Right lobe of liver (tissue), 6 donors: ENCODE measurements around the gene LMOD2. TPM values are rescaled to one million over a fixed set of nuclear protein-coding genes. Genes with fewer than 3 reads are reported as not detected.

Experiments used
- ATAC-seq, 4 donors: fragments of 200-7000 bp; cut with Tn5 transposase; one replicate each; pipeline ENCODE4 v1.9.1; 2020; ENCODE audit warnings: mild to moderate bottlenecking in 4 of 4, moderate library complexity in 4 of 4
- DNase-seq, 3 donors: peaks; one replicate each; pipeline ENCODE4 v3.0.0-alpha.2; 2020
- H3K27ac ChIP-seq, 3 donors: fragments of 200-600 bp; one replicate each; pipeline ENCODE4 v1.8.0; 2022
- H3K27me3 ChIP-seq, 2 donors: fragments of 200-600 bp; one replicate each; pipeline ENCODE4 v1.8.0; 2022
- H3K36me3 ChIP-seq, 4 donors: fragments of 200-600 bp; sonication (generic) in 1 of 4; one replicate each; pipeline versions ENCODE4 v1.5.1 to v1.8.0; 2017 to 2022; ENCODE audit warnings: control low read depth in 1 of 4
- H3K4me1 ChIP-seq, 4 donors: fragments of 200-600 bp; sonication (generic) in 1 of 4; one replicate each; pipeline versions ENCODE4 v1.5.1 to v1.8.0; 2017 to 2022; ENCODE audit warnings: control low read depth in 1 of 4
- H3K4me3 ChIP-seq, 3 donors: fragments of 200-600 bp; one replicate each; pipeline ENCODE4 v1.8.0; 2022
- H3K9me3 ChIP-seq, 4 donors: fragments of 200-600 bp; sonication (generic) in 1 of 4; one replicate each; pipeline versions ENCODE4 v1.5.1 to v1.8.0; 2017 to 2022; ENCODE audit warnings: control low read depth in 1 of 4
- CTCF ChIP-seq, 4 donors: fragments of 200-600 bp in 3 of 4; fragments of 450-650 bp in 1 of 4; IDR thresholded peaks; one replicate each; pipeline versions ENCODE4 v1.5.1 to v1.8.0; 2016 to 2022; ENCODE audit warnings: antibody characterized with exemption in 4 of 4, mild to moderate bottlenecking in 2 of 4
- POLR2A ChIP-seq: fragments of 450-650 bp; IDR thresholded peaks from one replicate; pipeline ENCODE4 v1.6.1; 2017; ENCODE audit warnings: antibody characterized with exemption, mild to moderate bottlenecking
- WGBS: methylation state at CpG from one replicate; pipeline ENCODE4 v1.1.6; 2018; ENCODE audit warnings: low coverage, low lambda C conversion rate; ENCODE audit not compliant: insufficient coverage; ENCODE audit errors: missing lambda C conversion rate; 5-methylcytosine and 5-hydroxymethylcytosine counted together
- intact Hi-C, 2 donors: fragments of 100-400 bp; cut with DNase I; formaldehyde crosslinking; loops; one replicate each; pipeline versions ENCODE4 v1.11.2 to v1.14.1; 2022
- total RNA-seq, 6 experiments: library from RNA; depleted of rRNA in 2 of 6; stranded (reverse); fragments of >200 nt in 2 of 6; fragmentation: NEBNext Ultra II Directional in 3 of 6; extraction: Animal tissue kit (Norgen Biotek cat#: 25700) in 3 of 6; gene quantifications; one replicate each; pipeline versions ENCODE4 v1.1.0 to v1.2.4, GENCODE V29; 2016 to 2023
- donor health status: DM: no; HTN: yes; CAD: no.
- donor health status: DM: no; HTN: no; CAD: no.
- donor health status: DM: no; HTN: no; CAD: no.
- donor health status: DM: no; HTN: yes; CAD: no.
- donor health status: DM: no; HTN: yes; CAD: no.

Gene LMOD2
- total RNA-seq, 6 experiments from 2014 or later = 0.37 TPM; not detected in 5

DNA sequence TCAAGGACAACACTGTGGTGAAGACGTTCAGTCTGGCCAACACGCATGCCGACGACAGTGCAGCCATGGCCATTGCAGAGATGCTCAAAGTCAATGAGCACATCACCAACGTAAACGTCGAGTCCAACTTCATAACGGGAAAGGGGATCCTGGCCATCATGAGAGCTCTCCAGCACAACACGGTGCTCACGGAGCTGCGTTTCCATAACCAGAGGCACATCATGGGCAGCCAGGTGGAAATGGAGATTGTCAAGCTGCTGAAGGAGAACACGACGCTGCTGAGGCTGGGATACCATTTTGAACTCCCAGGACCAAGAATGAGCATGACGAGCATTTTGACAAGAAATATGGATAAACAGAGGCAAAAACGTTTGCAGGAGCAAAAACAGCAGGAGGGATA is 6.6 kb downstream of the LMOD2 start:
- intact Hi-C loops = no loop called here
- no peak for DNase-seq
- Histone ChIP-seq H3K27me3 (no peaks in the 10 kb centered on the region), H3K4me3 (no peak overlapping the region), H3K36me3 (no peaks in the 10 kb centered on the region), H3K4me1 (peaks cover 0 to 35% (median 7%) of the 10 kb centered on the region in 4 donors), H3K9me3 (no peaks in the 10 kb centered on the region), H3K27ac (no peak overlapping the region)
- TF ChIP-seq POLR2A (no peak), CTCF (IDR thresholded peaks at IDR 0.05) (no peak)
- 92% methylated on average over 10 of the region's 15 CpGs for WGBS
- ATAC-seq = no peak

GRCh38 chr7:123662755-123663154 is 7.1 kb downstream of the LMOD2 start:
- Histone ChIP-seq H3K36me3 (no peaks in the 10 kb centered on the region), H3K27ac (no peak overlapping the region), H3K9me3 (no peaks in the 10 kb centered on the region), H3K4me1 (peaks cover 0 to 35% (median 7%) of the 10 kb centered on the region in 4 donors), H3K27me3 (no peaks in the 10 kb centered on the region), H3K4me3 (no peak overlapping the region)
- WGBS = 61% methylated on average over 3 of the region's 3 CpGs
- intact Hi-C loops = no loop called here
- no peak for DNase-seq
- no peak for ATAC-seq
- no peak for TF ChIP-seq CTCF (IDR thresholded peaks at IDR 0.05)
- TF ChIP-seq POLR2A = no peak

- no peaks in the 10 kb centered on the region for H3K9me3 ChIP-seq
- no peak overlapping the region for H3K4me3 ChIP-seq
Measured at GRCh38 chr7:123663200-123663599, 7.5 kb downstream of the LMOD2 start.

GRCh38 chr7:123665157-123665556 is 9.5 kb downstream of the LMOD2 start:
- WGBS = 75% methylated on average over 2 of the region's 2 CpGs
- ATAC-seq (no peak), DNase-seq (no peak)
- intact Hi-C loops = no loop called here
- no peaks in the 10 kb centered on the region for H3K9me3 ChIP-seq
- H3K27me3 ChIP-seq = no peaks in the 10 kb centered on the region
- peaks cover 0 to 41% (median 12%) of the 10 kb centered on the region in 4 donors for H3K4me1 ChIP-seq
- no peak overlapping the region for H3K4me3 ChIP-seq
- peak overlapping the region in 1 of 3 donors; percentile 47 for H3K27ac ChIP-seq
- H3K36me3 ChIP-seq = no peaks in the 10 kb centered on the region
- no peak for TF ChIP-seq CTCF (IDR thresholded peaks at IDR 0.05)
- TF ChIP-seq POLR2A = no peak

More at GRCh38 chr7:123663200-123663599, 7.5 kb downstream of the LMOD2 start:
- TF ChIP-seq CTCF (IDR thresholded peaks at IDR 0.05) (no peak), POLR2A (no peak)
- H3K27ac ChIP-seq = no peak overlapping the region
- no peaks in the 10 kb centered on the region for H3K36me3 ChIP-seq
- H3K27me3 ChIP-seq = no peaks in the 10 kb centered on the region
- H3K4me1 ChIP-seq = peaks cover 0 to 34% (median 7%) of the 10 kb centered on the region in 4 donors
- intact Hi-C loops = no loop called here
- DNase-seq = no peak
- WGBS = 100% methylated on average over 6 of the region's 6 CpGs
- no peak for ATAC-seq

- peaks cover 0 to 36% (median 10%) of the 10 kb centered on the region in 4 donors for H3K4me1 ChIP-seq
- H3K27ac ChIP-seq = peak overlapping the region in 1 of 3 donors; percentile 47
- DNase-seq (peak in 2 of 3 donors; percentile 51 to 59), ATAC-seq (peak; percentile 53 to 75 (median 72))
- no peaks in the 10 kb centered on the region for H3K36me3 ChIP-seq
- no peaks in the 10 kb centered on the region for H3K27me3 ChIP-seq
- TF ChIP-seq CTCF (IDR thresholded peaks at IDR 0.05) (no peak), POLR2A (no peak)
- H3K4me3 ChIP-seq = no peak overlapping the region
- intact Hi-C loops = no loop called here
- no peaks in the 10 kb centered on the region for H3K9me3 ChIP-seq
- 18% methylated on average over 1 of the region's 1 CpG for WGBS
Measured at GRCh38 chr7:123665896-123666295, 10.2 kb downstream of the LMOD2 start.
